A549 treated with CpdA at 1 μM for 4 hours (cell line): Measurements from ENCODE around the gene TACO1. TPM values are rescaled to one million over a fixed set of nuclear protein-coding genes. Genes with fewer than 3 reads are reported as not detected.

ENCODE experiments used
- total RNA-seq: library from RNA; stranded (reverse); fragments of 200-300 nt; extraction: Qiagen RNA extraction; gene quantifications from 5 replicates; pipeline ENCODE4 v1.2.3, GENCODE V29; 2022; ENCODE audit warnings: low read depth

Gene TACO1
- 49.0 to 56.3 TPM (median 54.1 TPM) in 5 replicates for total RNA-seq

GRCh38 chr17:63600569-63601438, at the start of gene TACO1:
TSS of gene TACO1 (plus strand) at chr17:63600895. CDS start at chr17:63601084, 189 bp downstream.

GRCh38 chr17:63621684-63622573, 21.2 kb downstream of the TACO1 start, which contains the start of gene MAP3K3:
TSS of gene MAP3K3 (plus strand) at chr17:63622417. CDS start at chr17:63622760, 343 bp downstream.

Other genes with a start within 250 kb of the TACO1 start
- gene CYB561, start 154.6 kb upstream of the TACO1 start, total RNA-seq = 26.2 to 32.0 TPM (median 30.3 TPM) in 5 replicates
- gene ACE, start 123.8 kb upstream of the TACO1 start, total RNA-seq = 0.36 to 0.72 TPM (median 0.55 TPM) in 5 replicates
- gene KCNH6, start 77.5 kb upstream of the TACO1 start, total RNA-seq = not detected in 5 replicates
- 45.4 to 64.5 TPM (median 61.0 TPM) in 5 replicates for gene DCAF7, start 50.4 kb upstream of the TACO1 start, total RNA-seq
- 13.7 to 18.0 TPM (median 16.9 TPM) in 5 replicates for gene MAP3K3, start 21.5 kb downstream of the TACO1 start, total RNA-seq
- gene LIMD2, start 99.2 kb downstream of the TACO1 start, total RNA-seq = 9.4 to 14.6 TPM (median 10.9 TPM) in 5 replicates
- 25.8 to 28.1 TPM (median 25.9 TPM) in 5 replicates for gene STRADA, start 140.9 kb downstream of the TACO1 start, total RNA-seq
- gene CCDC47, start 172.7 kb downstream of the TACO1 start, total RNA-seq = 95.5 to 152 TPM (median 102 TPM) in 5 replicates
- 83.1 to 119 TPM (median 85.6 TPM) in 5 replicates for gene DDX42, start 173.3 kb downstream of the TACO1 start, total RNA-seq
- 215 to 246 TPM (median 223 TPM) in 5 replicates for gene PSMC5, start 226.5 kb downstream of the TACO1 start, total RNA-seq
- gene FTSJ3, start 226.8 kb downstream of the TACO1 start, total RNA-seq = 59.7 to 74.3 TPM (median 61.0 TPM) in 5 replicates
- 53.0 to 66.3 TPM (median 61.3 TPM) in 5 replicates for gene SMARCD2, start 241.8 kb downstream of the TACO1 start, total RNA-seq